A549 (cell line): Measurements from ENCODE around the gene APP.

Source experiments
- BCL3 ChIP-seq: fragments of >200 bp; sonication (Bioruptor Twin); formaldehyde crosslinking; IDR thresholded peaks from 3 replicates; pipeline ENCODE4 v1.6.1; 2016
- CBX8 ChIP-seq: fragments of 200-600 bp; sonication (generic); IDR thresholded peaks from 2 replicates; pipeline ENCODE4 v1.6.1; 2016
- CTCF ChIP-seq: fragments of >200 bp; sonication (Bioruptor Twin); formaldehyde crosslinking; IDR thresholded peaks from 3 replicates; pipeline ENCODE4 v1.5.1; 2016
- FOSL2 ChIP-seq, 2 experiments: fragments of 450-650 bp in 1 of 2; fragments of >200 bp in 1 of 2; sonication (Bioruptor Twin) in 1 of 2; formaldehyde crosslinking; IDR thresholded peaks; 2 replicates each; pipeline versions ENCODE4 v1.5.0 to v1.6.1; 2016 to 2020; ENCODE audit warnings: mild to moderate bottlenecking in 1 of 2, moderate library complexity in 1 of 2
- HDAC2 ChIP-seq: fragments of 200-600 bp; sonication (generic); IDR thresholded peaks from 2 replicates; pipeline ENCODE4 v1.6.1; 2016
- JUN ChIP-seq, 2 experiments: fragments of >200 bp; sonication (Bioruptor Twin); formaldehyde crosslinking; IDR thresholded peaks; 2 replicates in 1 of 2; 3 replicates in 1 of 2; pipeline ENCODE4 v1.6.1; 2016 to 2017
- MAZ ChIP-seq: fragments of 150-350 bp; IDR thresholded peaks from 2 replicates; pipeline ENCODE4 v1.6.1; 2014; ENCODE audit warnings: antibody characterized with exemption, low read depth, low read length, borderline replicate concordance
- POLR2A ChIP-seq: IDR thresholded peaks from 2 replicates; pipeline ENCODE4 v1.6.1; 2012; ENCODE audit warnings: mild to moderate bottlenecking, low read length
- RCOR1 ChIP-seq: fragments of 150-350 bp; IDR thresholded peaks from 2 replicates; pipeline ENCODE4 v1.6.1; 2014; ENCODE audit warnings: antibody characterized with exemption, low read length, low read depth
- SREBF2 ChIP-seq: fragments of 450-650 bp; IDR thresholded peaks from 2 replicates; pipeline ENCODE4 v1.6.1; 2014; ENCODE audit warnings: mild to moderate bottlenecking, moderate library complexity
- TF ChIP-seq, protein P1 (sequence below): IDR thresholded peaks from 2 replicates; pipeline ENCODE4 v1.6.1; 2012
- TF ChIP-seq, protein P2 (sequence below): fragments of 250-450 bp; sonication (Bioruptor Pico); IDR thresholded peaks from 2 replicates; pipeline ENCODE4 v1.5.0; 2020; ENCODE audit warnings: low read depth, mild to moderate bottlenecking, moderate library complexity

- TF ChIP-seq CTCF (no peak), RCOR1 (no peak), POLR2A (no peak), CBX8 (no peak), HDAC2 (no peak), BCL3 (no peak), SREBF2 (no peak), MAZ (no peak), JUN (IDR thresholded peaks at IDR 0.05) (no peak), FOSL2 (IDR thresholded peaks at IDR 0.05) (no peak), FOSL2 (CRISPR knock-in tag; IDR thresholded peaks at IDR 0.05) (no peak)
- TF ChIP-seq, protein P1, sequence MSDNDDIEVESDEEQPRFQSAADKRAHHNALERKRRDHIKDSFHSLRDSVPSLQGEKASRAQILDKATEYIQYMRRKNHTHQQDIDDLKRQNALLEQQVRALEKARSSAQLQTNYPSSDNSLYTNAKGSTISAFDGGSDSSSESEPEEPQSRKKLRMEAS: no peak
- TF ChIP-seq, protein P2, sequence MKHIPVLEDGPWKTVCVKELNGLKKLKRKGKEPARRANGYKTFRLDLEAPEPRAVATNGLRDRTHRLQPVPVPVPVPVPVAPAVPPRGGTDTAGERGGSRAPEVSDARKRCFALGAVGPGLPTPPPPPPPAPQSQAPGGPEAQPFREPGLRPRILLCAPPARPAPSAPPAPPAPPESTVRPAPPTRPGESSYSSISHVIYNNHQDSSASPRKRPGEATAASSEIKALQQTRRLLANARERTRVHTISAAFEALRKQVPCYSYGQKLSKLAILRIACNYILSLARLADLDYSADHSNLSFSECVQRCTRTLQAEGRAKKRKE: no peak
These were observed 21.7 kb downstream of the APP start for GRCh38 chr21:26148840-26149354.
